Measurements from ENCODE around the gene VEGFB.

The VEGFB gene

DNA sequence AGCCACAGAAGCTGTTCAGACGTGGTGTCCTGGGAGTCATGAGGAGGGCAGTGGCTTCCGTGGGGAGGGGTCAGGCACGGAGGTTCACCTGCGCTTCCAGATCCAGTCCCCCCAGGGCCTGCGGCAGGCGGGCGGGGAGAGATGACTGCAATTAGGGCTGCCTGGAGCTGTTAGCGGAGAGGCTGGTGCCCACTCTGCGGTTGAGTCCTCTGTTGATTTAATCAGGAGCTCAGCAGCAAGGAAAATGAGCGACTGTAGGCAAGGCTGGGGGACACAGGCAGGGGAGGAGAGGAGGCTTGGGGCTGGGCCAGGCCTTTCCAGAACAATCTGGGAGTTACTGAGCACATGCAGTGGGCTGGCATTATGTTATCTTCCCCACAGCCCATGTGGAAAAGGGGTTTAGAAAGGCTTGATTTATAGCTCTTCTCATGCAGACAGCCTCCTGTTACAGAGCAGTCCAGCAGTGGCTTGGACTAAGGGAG lies 30.0 kb downstream of the VEGFB start:
- TF ChIP-seq CTCF (IDR thresholded peaks at IDR 0.05) = no peak

- TF ChIP-seq CTCF (IDR thresholded peaks at IDR 0.05) = no peak
Measured at GRCh38 chr11:64265176-64266160, 31.1 kb downstream of the VEGFB start.

DNA sequence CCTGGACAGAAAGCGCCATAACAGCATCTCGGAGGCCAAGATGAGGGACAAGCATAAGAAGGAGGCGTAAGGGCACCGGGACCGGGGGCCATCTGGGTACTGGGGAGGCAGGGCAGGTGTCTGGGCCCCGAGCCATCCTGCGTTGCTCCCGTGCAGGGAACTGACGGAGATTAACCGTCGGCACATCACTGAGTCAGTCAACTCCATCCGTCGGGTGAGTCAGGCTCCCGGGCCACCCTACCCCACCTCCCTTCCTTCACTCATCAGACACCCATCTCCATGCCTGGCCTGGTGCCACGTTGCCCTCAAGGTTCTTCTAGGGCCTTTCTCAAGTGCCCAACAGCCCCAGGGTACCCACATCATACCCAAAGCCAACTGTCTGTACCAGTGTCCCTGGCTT lies 32.0 kb downstream of the VEGFB start:
- TF ChIP-seq CTCF (IDR thresholded peaks at IDR 0.05) = no peak

- no peak for TF ChIP-seq CTCF (IDR thresholded peaks at IDR 0.05)
Measured at GRCh38 chr11:64267207-64267945, 33.0 kb downstream of the VEGFB start.

GRCh38 chr11:64268025-64268892 lies 33.9 kb downstream of the VEGFB start:
- no peak for TF ChIP-seq CTCF (IDR thresholded peaks at IDR 0.05)

- TF ChIP-seq CTCF (IDR thresholded peaks at IDR 0.05) = no peak
Measured at GRCh38 chr11:64268893-64269539, 34.6 kb downstream of the VEGFB start.
